ENCODE data around the gene SORBS2.

DNA sequence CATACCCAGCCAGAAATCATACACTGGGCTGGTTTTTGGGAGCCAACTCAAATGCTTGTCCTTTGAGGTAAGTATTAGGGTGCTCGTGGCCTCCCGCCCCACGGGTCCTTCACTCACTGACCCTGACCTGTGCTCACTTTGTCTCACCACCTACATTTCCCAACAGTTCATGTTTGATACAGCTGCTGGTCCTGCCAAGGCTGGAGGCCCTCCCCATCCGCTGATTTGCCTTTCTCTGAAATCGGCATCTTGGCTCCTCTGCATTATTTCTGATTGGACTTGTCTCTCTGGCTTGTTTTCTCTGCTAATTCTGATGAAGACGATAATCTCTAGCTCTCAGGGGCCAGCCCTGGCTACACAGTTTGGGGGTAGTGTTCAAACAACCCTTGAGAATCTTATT, 70.2 kb downstream of the SORBS2 start:
- TF ChIP-seq, protein P1, sequence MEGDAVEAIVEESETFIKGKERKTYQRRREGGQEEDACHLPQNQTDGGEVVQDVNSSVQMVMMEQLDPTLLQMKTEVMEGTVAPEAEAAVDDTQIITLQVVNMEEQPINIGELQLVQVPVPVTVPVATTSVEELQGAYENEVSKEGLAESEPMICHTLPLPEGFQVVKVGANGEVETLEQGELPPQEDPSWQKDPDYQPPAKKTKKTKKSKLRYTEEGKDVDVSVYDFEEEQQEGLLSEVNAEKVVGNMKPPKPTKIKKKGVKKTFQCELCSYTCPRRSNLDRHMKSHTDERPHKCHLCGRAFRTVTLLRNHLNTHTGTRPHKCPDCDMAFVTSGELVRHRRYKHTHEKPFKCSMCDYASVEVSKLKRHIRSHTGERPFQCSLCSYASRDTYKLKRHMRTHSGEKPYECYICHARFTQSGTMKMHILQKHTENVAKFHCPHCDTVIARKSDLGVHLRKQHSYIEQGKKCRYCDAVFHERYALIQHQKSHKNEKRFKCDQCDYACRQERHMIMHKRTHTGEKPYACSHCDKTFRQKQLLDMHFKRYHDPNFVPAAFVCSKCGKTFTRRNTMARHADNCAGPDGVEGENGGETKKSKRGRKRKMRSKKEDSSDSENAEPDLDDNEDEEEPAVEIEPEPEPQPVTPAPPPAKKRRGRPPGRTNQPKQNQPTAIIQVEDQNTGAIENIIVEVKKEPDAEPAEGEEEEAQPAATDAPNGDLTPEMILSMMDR (IDR thresholded peaks at IDR 0.05) = no peak
- no peak for TF ChIP-seq POLR2AphosphoS5 (IDR thresholded peaks at IDR 0.05; ENCODE audit: low read depth, low read length)
- TF ChIP-seq SIN3A (IDR thresholded peaks at IDR 0.05; ENCODE audit: borderline replicate concordance, insufficient read depth, low read depth, low read length) = no peak
- TF ChIP-seq, protein P2, sequence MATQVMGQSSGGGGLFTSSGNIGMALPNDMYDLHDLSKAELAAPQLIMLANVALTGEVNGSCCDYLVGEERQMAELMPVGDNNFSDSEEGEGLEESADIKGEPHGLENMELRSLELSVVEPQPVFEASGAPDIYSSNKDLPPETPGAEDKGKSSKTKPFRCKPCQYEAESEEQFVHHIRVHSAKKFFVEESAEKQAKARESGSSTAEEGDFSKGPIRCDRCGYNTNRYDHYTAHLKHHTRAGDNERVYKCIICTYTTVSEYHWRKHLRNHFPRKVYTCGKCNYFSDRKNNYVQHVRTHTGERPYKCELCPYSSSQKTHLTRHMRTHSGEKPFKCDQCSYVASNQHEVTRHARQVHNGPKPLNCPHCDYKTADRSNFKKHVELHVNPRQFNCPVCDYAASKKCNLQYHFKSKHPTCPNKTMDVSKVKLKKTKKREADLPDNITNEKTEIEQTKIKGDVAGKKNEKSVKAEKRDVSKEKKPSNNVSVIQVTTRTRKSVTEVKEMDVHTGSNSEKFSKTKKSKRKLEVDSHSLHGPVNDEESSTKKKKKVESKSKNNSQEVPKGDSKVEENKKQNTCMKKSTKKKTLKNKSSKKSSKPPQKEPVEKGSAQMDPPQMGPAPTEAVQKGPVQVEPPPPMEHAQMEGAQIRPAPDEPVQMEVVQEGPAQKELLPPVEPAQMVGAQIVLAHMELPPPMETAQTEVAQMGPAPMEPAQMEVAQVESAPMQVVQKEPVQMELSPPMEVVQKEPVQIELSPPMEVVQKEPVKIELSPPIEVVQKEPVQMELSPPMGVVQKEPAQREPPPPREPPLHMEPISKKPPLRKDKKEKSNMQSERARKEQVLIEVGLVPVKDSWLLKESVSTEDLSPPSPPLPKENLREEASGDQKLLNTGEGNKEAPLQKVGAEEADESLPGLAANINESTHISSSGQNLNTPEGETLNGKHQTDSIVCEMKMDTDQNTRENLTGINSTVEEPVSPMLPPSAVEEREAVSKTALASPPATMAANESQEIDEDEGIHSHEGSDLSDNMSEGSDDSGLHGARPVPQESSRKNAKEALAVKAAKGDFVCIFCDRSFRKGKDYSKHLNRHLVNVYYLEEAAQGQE (IDR thresholded peaks at IDR 0.05; ENCODE audit: insufficient read depth in 1 of 2, low read depth in 2 of 2, low read length in 1 of 2) = no peak
- no peak for TF ChIP-seq TCF7L2 (IDR thresholded peaks at IDR 0.05; ENCODE audit: low read depth, low read length)
